ENCODE measurements around the gene ZNF362.
"Not testable (repeated sequence)": the region's sequence is repeated elsewhere in the genome, so short reads cannot be mapped to it uniquely, and the experiment has no call there.

The ZNF362 gene, protein sequence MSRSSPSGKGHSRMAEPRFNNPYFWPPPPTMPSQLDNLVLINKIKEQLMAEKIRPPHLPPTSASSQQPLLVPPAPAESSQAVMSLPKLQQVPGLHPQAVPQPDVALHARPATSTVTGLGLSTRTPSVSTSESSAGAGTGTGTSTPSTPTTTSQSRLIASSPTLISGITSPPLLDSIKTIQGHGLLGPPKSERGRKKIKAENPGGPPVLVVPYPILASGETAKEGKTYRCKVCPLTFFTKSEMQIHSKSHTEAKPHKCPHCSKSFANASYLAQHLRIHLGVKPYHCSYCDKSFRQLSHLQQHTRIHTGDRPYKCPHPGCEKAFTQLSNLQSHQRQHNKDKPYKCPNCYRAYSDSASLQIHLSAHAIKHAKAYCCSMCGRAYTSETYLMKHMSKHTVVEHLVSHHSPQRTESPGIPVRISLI

DNA sequence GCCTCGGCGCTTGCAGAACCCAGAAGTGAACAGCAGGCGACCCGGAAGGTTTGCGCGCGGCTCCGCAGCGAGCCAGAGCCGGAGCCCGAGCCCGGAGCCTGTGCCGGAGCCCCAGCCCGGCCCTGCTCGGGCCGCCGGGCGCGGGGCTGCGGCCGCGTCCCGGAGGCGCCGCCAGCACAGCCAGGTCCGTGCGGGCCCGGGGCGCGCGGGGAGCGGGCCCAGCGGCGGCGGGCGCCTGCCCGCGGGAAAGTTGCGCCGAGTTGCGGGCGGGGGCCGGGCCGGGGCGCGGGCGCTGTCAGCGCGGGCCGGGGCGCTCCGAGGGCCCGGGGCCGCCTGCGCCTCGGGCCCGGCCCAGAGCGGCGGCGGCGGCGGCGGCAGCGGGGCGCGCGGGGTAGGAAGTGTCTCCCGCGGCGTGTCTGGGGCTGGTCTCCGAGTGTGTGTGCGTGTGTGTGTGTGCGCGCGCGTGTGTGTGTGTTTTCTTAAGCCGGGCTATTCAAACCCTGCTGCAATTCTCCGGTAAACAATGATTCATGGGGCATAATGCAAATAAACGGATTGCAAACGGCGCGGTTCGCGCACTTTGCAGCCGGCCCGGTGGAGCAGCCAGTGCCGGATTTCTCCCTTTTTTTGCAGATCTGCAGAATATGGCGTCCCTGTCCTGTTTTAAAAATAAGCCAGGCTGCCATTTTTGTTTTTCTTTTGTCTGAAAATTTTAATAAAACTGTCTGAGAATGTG is at the start of gene ZNF362:
Gene ZNF362 (plus strand): TSS at position 22 of the 736 bp plus-strand sequence. CDS start 14,083 bp downstream, outside the sequence.
- no peak for DNase-seq

DNA sequence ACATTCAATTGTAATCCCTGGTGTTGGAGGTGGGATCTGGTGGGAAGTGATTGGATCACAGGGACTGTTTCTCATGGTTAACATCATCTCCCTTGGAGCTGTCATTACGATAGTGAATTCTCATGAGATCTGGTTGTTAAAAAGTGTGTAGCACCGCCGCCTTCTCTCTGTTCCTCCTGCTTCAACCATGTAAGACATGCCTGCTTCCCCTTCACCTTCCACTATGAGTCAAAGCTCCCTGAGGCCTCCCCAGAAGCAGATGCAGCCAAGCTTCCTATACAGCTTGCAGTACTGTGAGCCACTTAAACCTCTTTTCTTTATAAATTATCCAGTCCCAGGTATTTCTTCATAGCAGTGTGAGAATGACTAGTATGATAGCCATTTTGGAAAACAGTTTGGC is 44.3 kb upstream of the ZNF362 start:
- DNase-seq: no peak

DNA sequence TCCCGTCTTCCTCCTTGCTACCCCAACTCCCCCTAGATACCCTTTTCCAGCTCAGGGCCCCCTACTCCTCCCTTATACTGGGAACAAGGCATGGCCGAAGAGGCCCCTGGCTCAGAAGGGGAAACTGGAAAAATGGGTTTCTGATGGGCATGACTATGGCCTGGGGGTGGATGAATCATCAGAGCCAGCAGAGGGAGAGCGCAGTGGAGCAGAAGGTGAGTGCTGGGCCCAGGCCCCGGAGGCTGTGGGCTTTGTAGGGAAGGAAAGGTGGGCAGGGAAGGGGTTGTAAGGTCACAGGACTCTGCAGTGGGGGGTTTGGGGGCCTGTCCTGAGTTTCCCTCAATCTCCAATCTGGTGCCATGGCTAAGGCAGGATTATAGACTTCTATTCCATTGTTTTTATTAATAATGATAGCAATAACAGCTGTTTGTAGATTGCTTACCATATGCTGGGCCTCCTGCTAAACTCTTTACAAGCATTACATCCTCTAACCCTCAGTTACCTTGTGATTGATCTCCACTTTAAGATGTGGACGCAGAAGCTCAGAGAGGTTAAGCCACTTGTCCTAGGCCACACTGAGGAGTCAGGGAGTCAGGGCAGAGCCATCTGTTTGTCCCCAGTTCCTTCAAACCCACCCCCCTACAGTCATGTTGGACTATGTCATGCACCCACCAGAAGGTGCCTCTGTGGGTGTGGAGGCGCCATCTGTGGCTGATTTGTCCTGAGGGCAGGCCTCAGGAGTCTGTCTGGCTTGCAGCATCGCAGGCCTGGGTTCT is 36.2 kb upstream of the ZNF362 start:
- no peak for DNase-seq

DNA sequence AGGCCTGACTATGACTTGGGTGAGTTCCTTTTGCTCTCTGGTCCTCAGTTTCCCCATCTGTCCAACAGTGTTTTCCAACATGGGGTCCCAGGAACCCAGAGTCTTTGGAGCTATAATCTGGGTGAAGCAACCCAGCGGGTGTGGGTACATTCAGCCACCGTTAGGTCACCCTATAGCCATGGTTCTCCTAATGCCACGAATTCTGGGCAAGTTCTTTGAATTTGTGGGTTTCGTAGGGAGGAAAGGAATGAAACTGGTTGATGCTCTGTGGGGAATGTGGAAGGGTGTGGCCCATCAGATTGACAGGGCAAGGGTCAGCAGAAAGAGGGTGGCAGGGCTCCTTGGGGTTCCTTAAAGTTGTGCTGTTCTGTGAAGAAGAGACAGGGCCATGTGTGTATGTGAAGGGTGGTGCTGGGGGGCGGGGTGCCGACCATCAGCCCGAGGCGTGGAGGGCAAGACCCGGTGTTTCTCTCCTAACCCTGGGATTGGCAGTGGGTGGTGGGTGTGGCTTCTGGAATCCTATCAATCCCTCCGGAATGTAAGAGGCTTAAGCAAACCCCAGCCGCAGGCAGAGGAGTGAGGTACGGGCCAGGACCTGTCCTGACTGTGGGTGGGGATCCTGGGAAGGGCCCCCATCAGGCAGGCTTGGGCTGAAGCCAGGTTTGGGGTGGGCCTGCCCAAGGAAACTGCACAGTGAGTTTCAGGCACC is 35.5 kb upstream of the ZNF362 start:
- no peak for DNase-seq

DNA sequence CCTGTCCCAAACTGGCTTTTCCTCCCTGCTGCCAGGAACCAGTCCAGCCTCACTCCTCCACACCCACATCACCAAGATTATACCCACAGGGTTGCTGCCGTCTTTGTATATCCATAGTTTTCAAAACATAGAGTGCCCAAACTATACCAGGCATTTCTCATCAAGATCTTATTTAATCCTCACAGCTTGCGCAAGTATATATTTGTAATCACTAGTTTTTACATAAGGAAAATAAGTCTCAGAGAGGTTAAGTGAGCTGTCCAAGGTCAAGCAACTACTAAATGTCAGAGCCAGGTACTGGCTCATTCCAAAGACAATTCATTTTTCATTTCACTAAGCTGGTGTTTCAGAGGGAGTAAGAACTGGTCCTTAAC is 34.9 kb upstream of the ZNF362 start:
- no peak for DNase-seq

DNA sequence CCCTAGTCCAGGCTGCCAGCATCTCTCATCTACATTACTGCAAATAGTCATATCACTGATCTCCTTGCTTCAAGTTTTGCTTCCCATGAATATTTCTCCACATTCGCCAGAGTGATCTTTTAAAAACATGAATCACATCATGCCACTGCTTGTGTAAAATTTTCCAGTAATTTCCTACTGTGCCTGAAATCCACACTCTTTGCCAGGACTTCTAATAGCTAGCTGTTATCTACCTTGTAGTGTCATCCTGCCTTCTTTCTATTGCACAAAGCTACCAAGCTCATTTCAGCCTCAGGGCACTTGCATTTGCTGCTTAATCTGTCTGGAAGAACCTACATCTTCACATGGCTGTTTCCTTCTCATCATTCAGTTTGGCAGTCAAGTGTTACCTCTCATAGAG is 33.9 kb upstream of the ZNF362 start:
- no peak for DNase-seq

DNA sequence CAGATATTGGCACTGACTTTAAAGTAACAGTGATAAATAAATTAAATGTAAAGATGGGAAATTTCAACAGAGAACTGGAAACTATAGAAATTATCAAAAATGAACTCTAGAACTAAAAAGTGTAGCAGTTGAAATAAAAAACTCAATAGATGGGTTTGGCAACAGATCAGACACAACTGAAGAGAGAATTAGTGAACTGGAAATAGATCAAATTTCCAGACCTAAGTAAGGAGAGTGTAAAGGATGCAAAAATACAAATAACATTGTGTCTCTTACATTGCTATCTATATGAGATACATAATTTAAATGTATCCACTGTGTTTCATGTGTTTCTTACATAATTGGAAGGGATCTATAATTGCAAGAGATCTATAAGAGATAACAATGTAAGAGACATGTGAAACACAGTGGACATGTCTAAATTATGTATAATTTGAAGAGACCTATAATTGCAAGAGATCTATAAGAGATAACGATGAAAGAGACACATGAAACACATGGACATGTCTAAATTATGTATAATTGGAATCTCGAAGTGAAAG is 32.1 kb upstream of the ZNF362 start:
- DNase-seq: no peak

DNA sequence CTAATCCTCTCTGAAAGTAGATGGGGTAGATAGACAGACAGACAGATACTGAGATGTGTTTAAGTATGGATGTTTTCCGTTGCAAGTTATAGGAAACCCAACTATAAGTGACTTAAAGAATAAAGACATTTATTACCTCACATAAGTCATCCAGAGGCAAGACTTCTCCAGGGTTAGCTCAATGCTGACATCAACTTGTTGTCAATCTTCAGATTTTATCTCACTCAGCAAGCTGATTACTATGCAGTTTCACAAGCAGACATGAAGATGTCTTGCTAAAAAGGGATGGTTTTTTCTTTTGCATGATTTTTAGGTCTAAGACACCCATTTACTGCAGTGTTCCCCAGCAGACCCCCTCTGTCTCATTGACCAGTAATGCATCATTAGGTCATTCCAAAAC is 30.7 kb upstream of the ZNF362 start:
- DNase-seq: no peak

DNA sequence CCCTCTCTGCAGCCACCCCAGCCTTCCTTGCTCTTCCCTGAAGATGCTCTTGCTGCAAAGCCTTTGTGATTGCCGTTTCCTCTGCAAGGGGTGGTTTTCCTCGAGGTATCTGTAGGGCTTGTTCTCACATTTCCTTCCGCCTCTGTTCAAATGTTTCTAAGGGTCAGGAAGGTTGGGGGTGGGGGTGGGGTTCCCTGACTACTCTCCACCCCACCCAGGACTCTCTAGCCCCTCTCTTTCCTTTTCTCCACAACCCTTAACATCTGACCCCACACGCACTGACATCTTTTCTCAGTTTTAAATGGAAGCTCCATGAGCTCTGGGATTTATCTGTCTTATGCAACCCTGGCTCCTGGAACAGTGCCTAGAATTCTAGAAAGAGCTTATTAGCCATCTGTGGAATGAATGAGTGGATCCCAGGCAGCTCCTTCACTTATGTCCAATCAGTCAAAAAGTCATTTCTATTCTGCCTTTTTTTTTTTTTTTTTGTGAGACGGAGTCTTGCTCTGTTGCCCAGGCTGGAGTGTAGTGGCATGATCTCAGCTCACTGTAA is 27.3 kb upstream of the ZNF362 start:
- DNase-seq: no peak

DNA sequence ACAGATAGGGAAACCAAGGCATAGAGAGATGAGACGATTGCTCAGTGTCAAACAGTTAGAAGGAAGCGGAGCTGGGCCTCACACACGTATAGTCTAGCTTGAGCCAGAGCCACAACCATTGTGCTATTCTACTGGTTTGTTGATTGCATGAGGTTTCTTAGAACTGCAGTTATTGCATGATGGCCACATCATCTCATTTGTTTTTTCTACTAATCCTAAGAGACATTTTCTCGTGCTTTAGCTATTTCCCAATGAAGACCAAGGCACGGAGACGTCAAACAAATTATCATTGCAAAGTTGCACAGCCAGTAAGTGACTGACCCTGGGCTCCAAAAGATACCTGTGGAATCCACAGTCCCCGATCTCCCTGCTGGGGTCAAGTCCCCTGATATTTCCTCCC is 25.1 kb upstream of the ZNF362 start:
- no peak for DNase-seq

DNA sequence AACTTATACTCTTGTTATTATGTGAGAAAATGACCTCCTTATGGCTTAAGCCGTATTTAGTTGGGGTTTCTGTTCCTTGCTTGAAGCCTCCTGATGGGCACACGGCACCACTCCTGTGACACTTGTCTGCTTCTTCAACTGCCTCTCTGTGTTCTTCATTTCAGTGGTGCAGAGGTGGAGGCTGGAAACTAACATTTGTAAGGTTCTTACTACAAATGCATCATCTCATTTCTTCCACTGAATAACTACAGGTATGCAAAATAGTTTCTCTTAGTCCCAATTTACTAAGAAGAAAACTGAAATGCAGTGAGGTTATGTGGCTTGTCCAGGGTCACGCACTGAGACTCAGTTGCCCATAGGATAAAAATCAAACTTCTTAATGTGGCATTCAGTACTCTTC is 23.6 kb upstream of the ZNF362 start:
- DNase-seq: no peak

DNA sequence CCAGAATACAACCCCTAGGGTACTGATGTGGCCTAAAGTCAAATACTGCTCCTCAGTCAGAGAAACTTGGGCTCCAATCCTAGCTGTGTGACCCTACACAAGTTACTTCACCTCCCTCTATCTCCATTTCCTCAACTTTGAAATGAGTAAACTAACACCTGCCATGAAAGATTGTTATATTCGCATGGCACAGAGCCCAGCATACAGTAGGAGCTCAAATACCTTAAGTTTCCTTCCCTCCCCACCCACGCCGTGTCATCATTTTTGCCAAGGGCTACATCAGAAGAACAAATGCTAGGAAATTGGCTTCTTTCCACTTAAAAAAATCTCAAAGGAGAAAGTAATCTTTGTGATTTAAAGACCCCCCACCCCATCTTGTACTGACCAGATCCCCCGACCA is 22.2 kb upstream of the ZNF362 start:
- DNase-seq: no peak

DNA sequence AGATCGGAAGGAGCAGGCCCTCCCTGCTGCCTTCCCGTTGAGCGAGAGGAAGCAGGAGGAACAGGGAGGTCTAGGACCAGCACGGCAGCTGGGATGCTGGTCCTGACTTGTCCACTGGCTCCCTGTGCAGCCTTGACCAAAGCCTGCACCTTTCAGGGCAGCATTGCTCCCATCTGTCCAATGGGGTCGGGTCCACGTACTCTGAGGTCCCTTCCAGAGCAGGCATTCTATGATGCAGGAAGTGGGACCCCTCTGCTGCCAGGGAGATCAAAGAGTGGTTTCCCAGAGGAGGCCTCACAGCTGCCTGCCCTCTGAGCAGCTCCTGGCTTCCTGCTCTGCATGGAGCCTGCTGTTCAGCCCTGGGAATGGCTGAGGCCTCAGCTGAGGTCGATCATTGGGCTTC is 21.7 kb upstream of the ZNF362 start:
- DNase-seq: no peak

DNA sequence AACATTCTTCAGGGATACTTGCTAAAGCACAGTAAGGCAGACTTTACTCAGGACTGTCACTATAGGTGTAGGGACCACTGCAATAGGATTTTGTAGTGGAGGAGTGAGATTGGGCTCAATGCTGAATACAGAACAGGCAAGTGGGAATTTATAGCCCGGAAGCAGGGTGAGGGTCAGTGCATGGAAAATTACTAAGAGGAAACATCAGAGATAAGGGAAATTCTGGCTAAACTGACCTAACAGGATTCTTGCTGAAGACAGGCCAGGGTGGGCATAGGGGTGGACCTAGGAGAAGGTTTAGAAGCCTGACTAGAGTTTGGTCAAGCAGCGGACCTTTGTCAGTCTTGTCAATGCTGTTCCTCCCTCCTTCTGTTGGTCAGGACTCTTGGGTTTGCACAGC is 20.8 kb upstream of the ZNF362 start:
- DNase-seq: no peak

DNA sequence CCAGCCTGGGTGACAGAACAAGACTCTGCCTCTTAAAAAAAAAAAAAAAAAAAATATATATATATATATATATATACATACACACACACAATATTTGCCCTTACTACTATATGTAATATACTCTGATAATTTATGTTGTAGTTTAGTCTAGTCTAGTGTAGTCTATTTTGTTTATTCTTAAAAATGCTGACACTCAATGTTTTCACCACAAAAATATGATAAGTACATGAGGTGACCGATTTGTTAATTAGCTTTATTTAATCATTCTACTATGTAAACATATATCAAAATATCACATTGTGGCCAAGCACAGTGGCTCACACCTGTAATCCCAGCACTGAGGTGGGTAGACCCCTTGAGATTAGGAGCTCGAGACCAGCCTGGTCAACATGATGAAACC is 19.8 kb upstream of the ZNF362 start:
- no peak for DNase-seq

DNA sequence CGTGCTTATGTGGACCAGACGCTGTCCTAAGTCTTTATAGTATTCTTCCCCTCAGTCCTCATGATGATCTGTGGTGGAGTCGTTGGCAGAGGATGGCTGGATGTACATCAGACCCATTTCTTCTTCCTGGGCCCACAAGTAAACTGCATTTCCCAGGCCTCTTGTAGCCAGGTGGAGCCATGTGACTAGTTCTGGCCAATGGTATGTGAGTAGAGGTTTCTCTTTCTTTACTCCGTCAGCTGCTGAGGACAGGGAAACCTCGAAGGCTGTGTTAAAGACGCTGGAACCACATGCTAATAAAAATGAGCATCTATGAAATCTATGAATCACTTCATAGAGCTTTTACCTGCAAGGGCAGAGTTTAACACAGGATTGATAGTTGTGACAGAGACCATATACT is 18.7 kb upstream of the ZNF362 start:
- DNase-seq: no peak

DNA sequence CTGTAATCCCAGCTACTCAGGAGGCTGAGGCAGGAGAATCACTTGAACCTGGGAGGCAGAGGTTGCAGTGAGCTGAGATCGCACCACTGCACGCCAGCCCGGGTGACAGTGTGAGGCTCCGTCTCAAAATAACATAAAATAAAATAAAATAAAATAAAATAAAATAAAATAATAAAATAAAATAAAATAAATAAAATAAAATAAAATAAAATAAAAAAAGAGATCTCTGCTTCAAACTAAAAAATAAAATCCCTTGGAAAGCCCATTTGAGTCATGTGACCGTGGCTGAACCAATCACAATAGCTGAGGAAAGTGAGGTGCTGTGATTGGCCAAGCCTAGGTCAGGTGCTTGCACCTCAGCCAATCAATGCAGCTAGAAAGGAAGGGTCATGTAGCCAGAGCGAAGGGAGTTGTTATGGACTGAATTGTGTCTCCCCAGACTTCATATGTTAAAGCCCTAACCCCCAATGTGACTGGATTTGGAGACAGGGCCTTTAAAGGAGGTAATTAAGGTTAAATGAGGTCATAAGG is 18.0 kb upstream of the ZNF362 start:
- not testable (repeated sequence) for DNase-seq

DNA sequence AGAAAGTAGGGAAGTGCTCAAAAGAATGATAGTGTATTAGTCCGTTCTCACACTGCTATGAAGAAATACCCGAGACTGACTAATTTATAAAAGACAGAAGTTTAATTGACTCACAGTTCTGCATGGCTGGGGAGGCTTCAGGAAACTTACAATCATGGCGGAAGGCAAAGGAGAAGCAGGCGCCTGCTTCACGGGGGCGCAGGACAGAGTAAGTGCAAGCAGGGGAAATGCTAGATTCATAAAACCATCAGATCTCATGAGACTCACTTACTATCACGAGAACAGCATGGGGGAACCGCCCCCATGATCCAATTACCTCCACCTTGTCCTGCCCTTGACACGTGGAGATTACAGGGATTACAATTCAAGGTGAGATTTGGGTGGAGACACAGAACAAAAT is 16.9 kb upstream of the ZNF362 start:
- not testable (repeated sequence) for DNase-seq

DNA sequence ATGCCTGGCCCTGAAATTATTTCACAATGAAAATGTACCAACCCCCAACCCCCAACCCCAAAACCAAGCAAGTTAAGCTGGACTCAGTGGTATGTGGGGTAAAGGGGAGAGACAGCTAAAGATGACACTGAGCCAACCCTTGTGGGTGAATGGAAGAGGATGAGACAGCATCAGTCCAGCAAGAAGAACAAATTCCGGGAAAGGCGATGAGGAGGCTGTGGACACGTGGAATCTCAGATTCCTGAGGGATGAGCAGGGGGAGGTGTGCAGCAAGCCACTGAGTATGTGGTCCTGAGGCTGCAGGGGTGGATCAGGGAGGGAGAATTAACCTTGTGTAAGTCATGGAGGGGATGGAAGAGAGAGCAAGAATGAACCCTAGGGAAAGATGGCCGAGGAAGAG is 14.4 kb upstream of the ZNF362 start:
- DNase-seq: no peak

DNA sequence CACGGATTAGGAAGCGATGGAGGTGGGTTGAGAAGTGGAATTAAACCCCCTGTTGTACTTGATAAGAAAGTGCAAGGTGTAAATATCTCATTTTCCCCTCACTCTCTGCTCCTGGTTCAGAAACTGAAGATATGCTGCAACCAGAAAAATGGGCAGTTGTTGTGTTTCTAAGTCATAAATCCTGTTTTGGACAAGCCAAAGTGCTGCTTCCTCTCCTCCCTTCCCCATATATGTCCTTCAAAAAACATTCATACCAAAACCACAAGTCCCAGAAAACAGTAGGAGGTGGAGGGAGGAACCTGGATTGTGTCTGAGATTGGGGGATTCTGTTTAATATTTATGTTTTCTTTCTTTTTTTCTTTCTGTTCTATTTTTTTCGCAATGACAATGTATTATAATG is 13.6 kb upstream of the ZNF362 start:
- DNase-seq: no peak

DNA sequence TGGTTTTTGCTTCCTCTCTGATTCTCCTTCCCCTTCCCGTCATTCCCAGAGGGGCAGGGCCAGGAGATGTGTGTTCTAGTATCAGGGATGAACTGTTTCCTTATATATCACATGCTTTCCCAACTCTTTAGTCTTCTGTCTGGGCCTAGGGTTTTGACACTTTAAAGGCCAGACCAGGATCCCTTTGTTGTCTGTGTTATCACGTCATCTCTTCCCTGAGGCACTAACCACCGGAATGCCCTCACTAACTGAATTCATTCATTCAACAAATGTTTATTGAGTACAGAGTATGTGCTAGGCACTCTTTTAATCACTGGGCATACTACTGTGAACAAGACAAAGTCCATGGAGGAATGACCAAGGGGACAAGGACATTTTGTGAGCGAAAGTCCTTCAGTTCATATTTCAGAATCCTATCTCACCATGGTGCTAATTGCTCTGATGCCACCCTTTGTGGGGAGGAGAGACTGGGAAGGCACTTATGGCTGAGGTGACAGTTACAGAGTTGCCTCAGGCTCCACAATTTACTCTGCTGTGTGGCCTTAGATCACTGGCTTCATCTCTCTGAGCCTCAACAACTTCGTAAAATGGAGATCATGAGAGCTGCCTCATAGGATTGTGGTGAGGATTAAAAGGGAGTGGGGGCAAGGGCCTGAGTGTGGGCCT is 12.0 kb upstream of the ZNF362 start:
- no peak for DNase-seq

DNA sequence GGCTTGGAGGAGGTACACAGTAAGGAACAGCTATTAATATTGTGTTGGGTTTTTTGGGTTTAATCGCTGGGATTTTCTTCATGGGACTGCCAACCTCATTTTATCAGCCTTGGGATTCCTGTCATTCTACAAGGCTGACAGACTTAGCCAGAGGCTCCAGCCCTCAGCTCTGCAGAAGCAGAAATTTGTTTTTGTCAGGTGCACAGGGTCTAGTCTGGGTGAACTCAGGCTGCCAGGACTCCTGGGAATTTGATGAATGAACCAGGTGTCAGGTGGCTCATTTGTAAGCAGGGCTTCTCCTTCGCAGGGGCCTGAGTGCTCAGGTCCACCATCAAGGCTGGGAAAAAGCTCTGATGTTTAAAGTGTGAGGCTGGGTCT is 11.5 kb upstream of the ZNF362 start:
- DNase-seq: no peak
